Left lobe of liver (tissue), 2 donors: Measurements from ENCODE around the gene NFIA. TPM values are rescaled to one million over a fixed set of nuclear protein-coding genes. Genes with fewer than 3 reads are reported as not detected.

Experiments used
- ATAC-seq: fragments of 200-7000 bp; cut with Tn5 transposase; one replicate; pipeline ENCODE4 v1.9.1; 2020; ENCODE audit warnings: mild to moderate bottlenecking, moderate library complexity
- DNase-seq: peaks from one replicate; pipeline ENCODE4 v3.0.0-alpha.2; 2020; ENCODE audit warnings: low spot score
- total RNA-seq: library from RNA; stranded (reverse); gene quantifications from one replicate; pipeline ENCODE4 v1.2.1, GENCODE V29; 2021
- donor health status: DM: no; HTN: no; CAD: no; lungs with moderate emphysema.
- donor health status: DM: no; HTN: yes; CAD: no.

Gene NFIA
- total RNA-seq, 1 donor from 2014 or later: 69.9 TPM

DNA sequence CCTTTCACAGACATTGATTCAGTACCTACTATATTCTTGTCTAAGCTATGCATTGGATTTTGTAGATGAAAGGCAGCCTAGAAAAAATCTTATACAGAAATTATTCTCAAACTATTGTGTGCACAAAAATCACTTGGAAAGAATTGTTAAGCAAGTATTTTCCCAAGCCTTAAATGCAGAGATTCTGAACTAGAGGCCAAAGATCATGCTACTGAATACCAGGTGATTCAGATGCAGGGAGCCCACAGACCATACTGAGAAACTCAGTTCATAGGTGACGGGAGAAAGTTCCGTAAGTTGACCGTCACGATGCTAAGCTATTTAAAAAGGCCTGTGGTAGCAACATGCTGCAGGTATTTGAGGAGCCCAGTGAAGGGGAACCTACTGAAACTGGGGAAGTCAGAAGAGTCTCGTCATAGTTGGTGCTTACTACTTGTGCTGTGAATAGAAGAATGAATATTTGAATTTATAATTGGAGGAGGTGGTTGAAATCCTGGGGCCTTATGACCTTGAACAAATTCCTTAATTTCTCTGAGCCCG, 150.8 kb downstream of the NFIA start:
- DNase-seq (no peak), ATAC-seq (peak; percentile 10)

- ATAC-seq: no peak
Observed at GRCh38 chr1:61234587-61234919, 152.2 kb downstream of the NFIA start.

GRCh38 chr1:61237147-61237546, 154.8 kb downstream of the NFIA start:
- DNase-seq: no peak
- ATAC-seq: no peak

More at GRCh38 chr1:61234587-61234919, 152.2 kb downstream of the NFIA start:
- DNase-seq: no peak

GRCh38 chr1:61237659-61238358, 155.4 kb downstream of the NFIA start:
- DNase-seq (no peak), ATAC-seq (no peak)

DNA sequence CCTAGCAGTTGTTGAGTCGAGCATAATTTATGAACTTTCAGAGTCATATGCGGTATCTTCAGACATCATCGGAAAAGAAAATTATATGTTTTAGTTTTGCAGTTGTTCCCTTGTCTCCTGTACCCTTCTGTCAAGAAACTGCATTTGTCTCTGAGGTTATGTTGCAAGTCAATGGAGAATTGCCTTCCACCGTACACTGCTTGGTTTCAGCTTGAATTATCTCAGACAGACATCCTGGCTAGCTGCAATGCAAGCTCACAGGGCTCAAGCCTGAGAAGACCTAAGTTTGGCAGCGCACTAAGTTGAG, 156.0 kb downstream of the NFIA start:
- ATAC-seq (no peak), DNase-seq (no peak)

- DNase-seq (no peak), ATAC-seq (no peak)
Observed at GRCh38 chr1:61240878-61241277, 158.5 kb downstream of the NFIA start.

DNA sequence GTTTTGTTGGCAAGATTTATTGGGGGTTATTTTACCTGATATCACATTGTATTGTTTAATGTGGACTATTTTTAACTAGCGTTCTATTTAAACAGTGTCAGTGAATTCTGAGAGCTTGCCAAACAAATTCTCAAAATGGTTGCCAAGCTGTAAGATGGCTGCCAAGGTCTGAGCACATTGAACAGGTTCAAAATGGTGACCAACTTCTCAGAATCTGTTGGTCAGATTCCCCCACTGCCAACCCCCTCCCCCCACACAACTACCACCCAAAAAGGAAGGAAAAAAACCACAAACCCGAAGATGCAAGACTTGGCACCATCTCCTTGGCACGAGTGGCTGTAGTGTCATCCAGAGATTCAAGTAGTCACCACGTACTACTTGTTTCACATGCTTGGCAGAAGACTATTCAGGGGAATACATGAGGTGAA, 159.1 kb downstream of the NFIA start:
- no peak for DNase-seq
- peak; percentile 72 for ATAC-seq

- DNase-seq: no peak
- ATAC-seq: peak; percentile 45
Observed at GRCh38 chr1:61241973-61242381, 159.6 kb downstream of the NFIA start.

GRCh38 chr1:61244114-61244513, 161.8 kb downstream of the NFIA start:
- DNase-seq (no peak), ATAC-seq (peak; percentile 24)

DNA sequence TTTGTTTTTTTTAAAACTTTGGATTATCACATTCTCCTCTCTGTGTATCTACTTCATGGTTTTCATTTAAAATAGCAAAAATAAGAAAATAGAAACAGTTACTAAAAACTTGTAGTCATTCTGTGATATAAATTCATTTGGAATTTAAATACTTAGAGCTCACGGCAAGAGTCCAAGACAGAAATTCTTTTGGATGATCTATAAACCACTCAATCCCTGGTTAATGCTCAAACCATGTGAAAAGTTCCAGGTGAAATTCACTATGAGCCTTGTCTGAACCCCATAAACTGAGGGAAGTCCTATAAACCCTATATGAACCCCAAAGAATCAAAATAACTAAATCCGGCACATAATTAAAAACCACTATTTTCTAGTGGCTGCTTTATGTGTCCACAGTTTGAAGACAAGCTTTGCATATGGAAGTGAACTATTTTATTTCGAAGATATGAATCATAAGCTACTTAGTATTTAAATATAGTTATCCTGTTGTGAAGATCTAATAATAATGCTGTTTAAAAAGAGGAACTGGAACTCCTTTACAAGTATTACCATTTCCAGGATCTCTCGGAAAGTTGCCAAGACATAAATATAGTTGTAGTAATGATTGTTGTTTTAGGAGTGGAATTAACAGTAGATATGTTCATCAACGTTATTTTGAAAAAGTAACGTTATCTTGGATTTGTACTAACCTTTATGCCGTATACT, 163.5 kb downstream of the NFIA start:
- DNase-seq (no peak), ATAC-seq (no peak)

DNA sequence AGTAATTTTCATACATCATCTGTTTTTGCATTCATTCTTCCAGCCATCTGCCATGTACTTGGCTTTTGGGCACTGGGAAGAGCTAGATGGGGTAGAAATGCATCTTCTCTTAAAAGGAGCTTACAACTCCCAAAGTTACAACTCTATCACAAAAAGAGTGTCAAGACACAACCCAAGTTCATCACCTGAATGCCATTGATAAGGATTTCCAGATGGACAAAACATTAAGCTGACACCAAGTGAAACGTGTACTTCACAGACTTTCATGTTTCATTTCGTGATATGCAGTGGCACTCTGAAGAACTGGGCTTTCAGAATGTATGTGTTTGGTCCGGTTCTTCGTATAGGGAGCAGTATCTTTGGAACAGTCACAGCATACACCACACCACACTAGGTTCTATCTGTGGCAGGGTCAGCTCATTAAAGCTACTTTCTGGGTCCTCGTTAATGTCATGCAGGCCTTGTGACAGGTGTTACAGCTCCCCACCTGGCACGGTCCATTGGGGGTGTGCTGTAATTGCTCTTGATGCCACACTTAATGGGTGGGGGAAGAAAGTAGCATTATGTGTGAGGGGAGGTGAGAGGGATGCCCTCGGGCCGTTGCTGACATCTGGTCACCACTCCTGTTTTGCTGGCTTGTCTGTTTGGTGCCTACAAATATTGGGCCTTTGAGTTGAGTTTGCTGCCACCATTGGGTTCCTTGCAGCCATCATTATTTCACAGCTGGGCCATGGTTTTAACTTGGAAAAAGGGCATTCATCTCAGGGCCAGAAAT, 164.9 kb downstream of the NFIA start:
- no peak for DNase-seq
- ATAC-seq: peak; percentile 23

DNA sequence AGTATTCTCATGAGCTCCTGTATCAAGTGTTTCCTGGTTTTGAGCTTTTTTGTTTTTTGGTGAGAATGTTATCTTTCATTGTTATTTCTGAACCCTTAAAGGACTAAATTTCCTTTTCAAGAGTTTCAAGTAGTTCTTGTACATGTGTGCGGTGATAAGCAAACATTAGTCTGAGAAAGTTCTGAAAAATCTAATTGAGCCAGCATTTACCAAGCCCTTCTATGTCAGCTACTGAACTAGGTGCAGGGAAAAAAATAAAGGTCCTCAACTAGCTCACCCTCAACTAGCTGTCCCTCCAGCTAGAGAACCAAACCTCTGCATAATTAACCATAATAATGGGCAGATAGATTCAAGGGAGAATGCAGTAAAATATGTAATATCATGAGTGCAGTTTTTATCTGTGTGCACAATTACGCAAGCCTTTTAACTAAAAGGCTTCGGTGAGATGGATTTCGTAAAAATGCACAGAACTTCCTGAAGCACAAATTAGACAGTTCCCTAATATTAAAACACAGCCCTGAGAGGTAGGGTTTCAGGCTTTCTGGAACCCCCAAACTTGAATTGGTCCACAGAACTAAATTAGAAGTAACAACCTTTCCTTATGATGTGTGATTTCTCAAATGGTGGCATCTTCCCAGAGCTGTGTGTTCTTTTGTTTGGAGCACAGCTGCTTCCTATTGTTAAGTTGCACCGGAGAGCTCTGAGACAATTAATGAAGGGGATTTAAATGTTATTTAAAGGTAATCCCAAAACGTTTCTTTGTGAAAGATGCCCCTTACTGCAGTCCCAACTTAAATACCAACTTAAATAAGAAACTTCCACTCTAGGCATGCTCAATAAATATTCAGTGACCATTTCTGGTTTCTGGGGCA, 165.8 kb downstream of the NFIA start:
- peak; percentile 52 for ATAC-seq

DNA sequence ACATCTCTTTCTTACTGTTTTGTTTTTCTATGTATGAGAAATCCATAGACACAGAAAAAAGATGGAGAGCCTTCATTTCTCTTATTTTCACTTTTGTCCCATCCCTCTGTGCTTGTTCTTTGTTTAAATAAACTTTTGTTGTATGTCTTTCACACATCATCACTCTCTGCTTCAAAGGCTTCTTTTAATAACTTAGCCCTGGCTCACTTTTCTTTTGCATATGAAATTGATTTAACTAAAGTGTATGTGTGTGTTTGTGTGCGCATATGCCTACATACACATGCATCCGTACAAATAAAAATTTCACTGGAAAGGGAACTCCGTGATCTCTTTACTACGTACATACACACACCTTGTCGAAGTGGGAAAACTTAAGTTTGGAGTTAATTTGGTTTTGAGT, 168.6 kb downstream of the NFIA start:
- no peak for DNase-seq
- no peak for ATAC-seq

More for the DNA sequence above, 165.8 kb downstream of the NFIA start:
- no peak for DNase-seq

DNA sequence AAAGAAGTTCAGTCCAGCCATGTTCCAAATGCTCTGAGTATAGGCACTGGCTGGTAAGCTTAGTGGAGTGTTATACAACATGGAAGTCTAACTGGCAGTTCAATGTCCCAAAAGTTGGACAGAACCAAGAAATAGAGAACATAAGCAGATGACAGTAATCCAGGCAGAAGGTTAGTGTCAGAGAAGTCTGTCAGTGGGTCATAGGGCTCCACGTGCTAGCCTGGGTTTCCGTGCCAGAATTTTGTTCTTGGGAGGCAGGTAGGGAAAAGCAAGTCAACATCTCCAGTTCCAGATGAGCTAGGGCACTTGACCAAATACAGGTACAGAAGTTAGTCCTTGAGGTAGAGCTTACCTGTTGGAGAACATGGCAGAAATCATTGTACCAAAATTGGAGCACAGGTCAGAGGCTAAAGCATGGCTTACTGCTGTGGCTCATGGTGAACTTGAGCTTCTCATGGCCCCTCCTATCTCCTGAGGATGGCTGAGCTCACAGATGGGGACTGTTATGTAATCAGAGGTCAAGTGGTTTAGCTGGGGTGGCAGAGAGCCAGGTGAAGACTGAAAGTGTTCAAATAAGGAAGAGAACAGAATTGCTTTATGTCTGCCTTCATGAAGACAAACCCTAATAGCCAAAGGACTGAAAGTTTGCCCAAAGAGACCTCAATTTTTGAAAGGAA, 170.8 kb downstream of the NFIA start:
- DNase-seq (peak; percentile 87), ATAC-seq (peak; percentile 86)

- peak; percentile 14 for ATAC-seq
- DNase-seq: no peak
Observed at GRCh38 chr1:61253912-61254633, 171.7 kb downstream of the NFIA start.

- no peak for DNase-seq
- ATAC-seq: peak; percentile 28
Observed at GRCh38 chr1:61254634-61255357, 172.4 kb downstream of the NFIA start.

- ATAC-seq: no peak
Observed at GRCh38 chr1:61255358-61255703, 173.0 kb downstream of the NFIA start.

DNA sequence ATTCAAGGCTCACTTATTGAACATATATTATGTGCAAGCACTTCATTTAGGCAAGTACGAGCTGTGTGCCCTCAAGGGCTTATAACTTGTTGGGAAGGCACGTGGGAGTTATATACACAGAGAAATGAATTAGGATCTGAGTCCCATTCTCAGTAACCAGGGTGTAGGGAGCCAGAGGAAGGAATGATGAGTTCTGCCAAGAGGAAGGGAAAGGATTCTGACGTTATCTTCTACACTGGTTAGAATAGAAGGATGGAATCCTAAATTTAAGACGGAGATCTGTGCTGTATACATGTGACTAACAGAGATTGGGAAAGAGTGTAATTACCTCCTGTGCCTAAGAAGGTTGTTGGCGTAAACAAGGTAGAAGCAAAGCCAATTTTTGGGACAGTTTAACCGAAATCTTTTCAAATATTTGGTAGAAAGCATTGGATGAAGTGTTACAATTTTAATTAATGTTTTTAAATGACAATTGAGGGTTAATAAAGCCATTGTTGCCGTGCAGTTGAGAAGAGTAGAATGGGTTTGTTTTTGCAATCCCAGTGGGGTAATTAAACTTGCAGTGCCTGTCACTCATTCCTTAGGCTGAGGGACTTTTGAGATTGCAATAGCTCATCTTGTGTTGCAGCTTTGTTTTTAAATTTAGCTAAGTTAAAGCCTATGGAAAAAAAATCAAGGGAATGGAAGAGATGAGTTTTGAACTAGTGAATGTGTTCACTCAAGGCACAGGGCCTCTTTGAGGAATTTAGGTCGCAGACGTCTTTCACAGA, 177.2 kb downstream of the NFIA start:
- peak; percentile 17 for ATAC-seq
- DNase-seq: no peak

More at GRCh38 chr1:61255358-61255703, 173.0 kb downstream of the NFIA start:
- DNase-seq: no peak
